Thyroid gland (tissue), 4 donors: ENCODE measurements around the gene DNM3.

Source experiments
- CTCF ChIP-seq, 6 experiments: fragments of 200-600 bp in 3 of 6; fragments of 450-650 bp in 3 of 6; sonication (generic) in 3 of 6; IDR thresholded peaks; one replicate each; pipeline ENCODE4 v1.5.1; 2016 to 2019; ENCODE audit warnings: antibody characterized with exemption in 6 of 6, mild to moderate bottlenecking in 2 of 6, inconsistent platforms in 1 of 6, moderate library complexity in 1 of 6
- POLR2A ChIP-seq, 2 donors: fragments of 450-650 bp; IDR thresholded peaks; one replicate each; pipeline ENCODE4 v1.6.1; 2017; ENCODE audit warnings: antibody characterized with exemption in 2 of 2, mild to moderate bottlenecking in 2 of 2, moderate library complexity in 1 of 2

GRCh38 chr1:172383536-172383935 is 542.2 kb downstream of the DNM3 start:
- no peak for TF ChIP-seq CTCF (IDR thresholded peaks at IDR 0.05)
- no peak for TF ChIP-seq POLR2A (IDR thresholded peaks at IDR 0.05)
